GM18858 (cell line): ENCODE measurements around the gene ANO10.
"Not testable (repeated sequence)": the region's sequence is repeated elsewhere in the genome, so short reads cannot be mapped to it uniquely, and the experiment has no call there.

Experiments
- ATAC-seq: cut with Tn5 transposase; IDR thresholded peaks from one replicate; pipeline ENCODE4 v1.9.1; 2021; ENCODE audit not compliant: unreplicated experiment

Gene ANO10

GRCh38 chr3:43583481-43583880 lies 38.3 kb downstream of the ANO10 start:
- no peak for ATAC-seq

GRCh38 chr3:43582866-43583265 lies 38.9 kb downstream of the ANO10 start:
- ATAC-seq, result no peak

- no peak for ATAC-seq
Measured at GRCh38 chr3:43581343-43581742, 40.5 kb downstream of the ANO10 start.

GRCh38 chr3:43580181-43580580 lies 41.6 kb downstream of the ANO10 start:
- ATAC-seq, result no peak

GRCh38 chr3:43573576-43573975 lies 48.2 kb downstream of the ANO10 start:
- no peak for ATAC-seq

GRCh38 chr3:43565661-43566341 lies 56.0 kb downstream of the ANO10 start:
- ATAC-seq, result not testable (repeated sequence)

- no peak for ATAC-seq
Measured at GRCh38 chr3:43559961-43560360, 61.9 kb downstream of the ANO10 start.

GRCh38 chr3:43558171-43558570 lies 63.6 kb downstream of the ANO10 start:
- ATAC-seq, result no peak

GRCh38 chr3:43549626-43550290 lies 72.1 kb downstream of the ANO10 start:
- ATAC-seq, result no peak

GRCh38 chr3:43544277-43544676 lies 77.5 kb downstream of the ANO10 start:
- not testable (repeated sequence) for ATAC-seq

- ATAC-seq, result no peak
Measured at GRCh38 chr3:43542328-43543043, 79.3 kb downstream of the ANO10 start.

GRCh38 chr3:43540624-43541023 lies 81.2 kb downstream of the ANO10 start:
- ATAC-seq, result no peak

GRCh38 chr3:43539321-43539720 lies 82.5 kb downstream of the ANO10 start:
- no peak for ATAC-seq

- no peak for ATAC-seq
Measured at GRCh38 chr3:43537225-43537624, 84.6 kb downstream of the ANO10 start.

GRCh38 chr3:43534675-43535074 lies 87.1 kb downstream of the ANO10 start:
- ATAC-seq, result no peak

GRCh38 chr3:43533009-43533408 lies 88.8 kb downstream of the ANO10 start:
- ATAC-seq, result no peak

- no peak for ATAC-seq
Measured at GRCh38 chr3:43531835-43532234, 90.0 kb downstream of the ANO10 start.

GRCh38 chr3:43528498-43529099 lies 93.2 kb downstream of the ANO10 start:
- ATAC-seq, result no peak

- ATAC-seq, result no peak
Measured at GRCh38 chr3:43526956-43527355, 94.9 kb downstream of the ANO10 start.

- no peak for ATAC-seq
Measured at GRCh38 chr3:43525941-43526607, 95.7 kb downstream of the ANO10 start.

GRCh38 chr3:43525386-43525785 lies 96.4 kb downstream of the ANO10 start:
- ATAC-seq, result no peak
